AG09319 (cell line): Measurements from ENCODE around the gene CREG1.

Experiments
- DNase-seq: peaks from one replicate; pipeline ENCODE4 v3.0.0-alpha.2; 2010; ENCODE audit warnings: low read depth; ENCODE audit errors: extremely low read depth
- CTCF ChIP-seq: IDR thresholded peaks from 2 replicates; pipeline ENCODE4 v1.5.1; 2011; ENCODE audit warnings: low read depth, mild to moderate bottlenecking, inconsistent platforms, low read length, moderate library complexity

The CREG1 gene

DNA sequence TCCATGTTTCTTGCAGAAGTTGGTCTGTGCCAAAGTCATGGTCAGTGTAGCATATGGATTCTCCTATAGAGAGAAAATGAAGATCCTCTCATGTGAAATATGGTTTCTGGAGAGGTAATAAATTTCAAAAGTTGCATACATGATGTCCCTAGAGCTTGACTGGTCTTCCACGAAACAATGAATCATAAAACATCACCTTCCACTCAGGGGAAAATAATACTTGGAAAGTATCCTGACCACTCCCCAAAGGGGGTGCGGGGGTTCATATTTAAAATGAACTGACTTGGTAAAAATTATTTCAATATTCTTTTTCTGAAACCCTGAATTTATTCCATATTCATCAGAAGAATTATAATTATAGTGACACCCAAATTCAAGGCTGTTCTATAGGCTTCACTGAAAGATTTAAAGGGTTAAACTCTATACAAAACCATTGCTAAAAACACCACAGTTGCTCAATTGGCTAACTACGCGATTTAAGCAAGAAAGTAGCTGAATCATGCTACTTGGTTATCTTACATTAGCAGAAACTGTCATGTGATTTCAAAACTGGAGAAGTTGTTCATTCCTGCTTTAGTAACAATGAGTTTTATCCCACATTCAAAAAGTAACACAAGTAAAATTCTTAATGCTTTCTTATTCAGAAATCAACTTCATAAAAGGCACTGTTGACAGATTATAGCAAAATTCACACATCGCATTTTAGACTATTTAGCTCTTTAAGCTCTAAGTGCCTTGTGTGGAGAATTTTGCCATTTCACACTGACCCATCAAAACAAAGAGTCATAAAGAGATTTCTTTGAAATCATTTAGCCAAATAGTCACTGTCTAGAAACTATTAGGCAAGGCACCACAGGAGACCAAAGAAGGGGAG is 5.3 kb downstream of the CREG1 start:
- TF ChIP-seq CTCF = no peak
- no peak for DNase-seq

DNA sequence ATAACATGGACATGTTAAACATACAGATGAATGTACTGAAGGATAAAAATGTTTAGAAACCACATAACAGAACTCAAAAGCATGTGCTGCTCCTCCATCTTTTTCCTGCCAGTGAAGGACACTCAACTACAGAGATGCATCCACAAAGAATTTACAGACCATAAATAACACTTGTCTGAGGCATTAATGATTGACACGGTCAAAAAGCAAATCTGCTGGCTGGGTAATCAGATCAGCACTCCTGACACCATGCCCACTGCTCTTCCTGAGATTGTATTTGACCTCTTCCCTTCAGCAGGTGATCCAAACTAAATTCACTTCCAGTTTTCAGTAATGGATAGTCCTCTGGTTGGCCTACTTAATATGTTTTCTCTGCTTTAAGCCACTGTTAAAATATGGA is 6.6 kb downstream of the CREG1 start:
- no peak for DNase-seq
- no peak for TF ChIP-seq CTCF

- no peak for DNase-seq
- no peak for TF ChIP-seq CTCF
Observed at GRCh38 chr1:167545349-167545748, 8.2 kb downstream of the CREG1 start.

DNA sequence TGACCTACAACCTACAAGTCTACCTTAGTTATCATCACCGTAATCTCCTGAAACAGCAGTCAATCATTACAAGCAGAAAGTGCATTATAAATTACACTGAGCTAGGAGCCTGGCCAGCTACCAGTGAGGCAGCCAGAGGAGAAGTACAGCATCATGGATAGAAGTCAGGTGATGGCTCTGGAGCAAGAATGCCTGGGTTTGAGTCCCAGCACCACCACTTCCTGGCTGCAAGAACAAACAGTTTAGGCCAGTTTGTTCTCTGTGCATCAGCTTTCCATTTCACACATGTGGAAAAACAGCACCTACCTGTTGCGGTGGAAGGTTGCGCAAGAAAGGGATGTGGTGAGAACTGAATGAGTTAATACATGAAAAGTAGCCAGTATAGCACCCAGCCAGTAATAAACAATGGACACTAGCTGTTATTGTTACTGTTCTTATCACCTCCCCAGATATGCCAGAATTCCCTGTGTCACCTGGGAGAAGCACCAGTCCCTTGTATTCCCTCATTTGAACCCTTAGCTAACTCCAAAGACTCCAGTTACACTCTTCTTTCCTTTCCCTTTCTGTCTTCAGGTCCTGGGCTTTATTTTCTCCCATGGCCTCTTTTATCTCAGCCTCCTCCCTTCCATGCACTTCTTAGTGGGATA is 9.0 kb downstream of the CREG1 start:
- TF ChIP-seq CTCF = no peak
- no peak for DNase-seq

DNA sequence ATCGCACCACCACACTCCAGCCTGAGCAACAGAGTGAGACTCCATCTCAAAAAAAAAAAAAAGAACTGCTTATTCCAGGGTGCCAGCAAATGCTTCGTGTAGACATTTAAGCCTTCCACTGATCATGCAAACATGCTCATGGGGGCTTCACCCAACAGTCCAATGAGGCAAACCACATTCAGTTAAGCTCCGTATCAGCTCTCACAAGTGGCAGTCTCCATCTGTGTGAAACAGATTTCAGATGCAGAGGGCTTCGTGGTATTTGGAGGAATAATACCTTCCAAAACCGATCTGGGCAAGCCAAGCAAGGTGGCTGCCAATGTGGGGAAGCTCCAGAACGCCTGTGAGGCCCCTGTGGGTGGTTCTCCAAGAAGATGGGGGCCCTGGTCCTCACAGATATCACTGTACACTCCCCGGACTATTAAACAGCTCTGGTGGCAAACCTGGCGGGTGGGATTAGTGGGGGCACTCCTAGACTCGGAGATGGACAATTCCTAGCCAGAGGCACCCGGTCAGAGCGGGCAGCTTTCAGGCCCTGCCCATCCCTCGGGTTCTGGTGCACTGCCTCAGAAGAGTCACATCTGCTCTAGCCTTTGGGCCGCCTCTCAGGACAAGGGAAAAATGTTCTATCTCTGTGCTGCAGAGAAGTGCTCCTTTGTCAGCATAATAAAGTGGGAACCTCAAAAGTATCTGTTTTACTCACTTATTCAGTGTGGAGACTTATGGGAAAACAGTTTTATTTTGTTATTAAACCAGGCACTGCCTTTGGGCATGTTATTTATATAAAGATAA is 10.2 kb downstream of the CREG1 start:
- DNase-seq = no peak
- no peak for TF ChIP-seq CTCF

- DNase-seq = no peak
Observed at GRCh38 chr1:167542109-167543032, 11.2 kb downstream of the CREG1 start.

More at GRCh38 chr1:167542109-167543032, 11.2 kb downstream of the CREG1 start:
- no peak for TF ChIP-seq CTCF
